GM12873 (cell line): ENCODE results near the gene SLC38A3.

Experiments used
- CTCF ChIP-seq: IDR thresholded peaks from 2 replicates; pipeline ENCODE4 v1.5.1; 2012; ENCODE audit warnings: low read depth, mild to moderate bottlenecking, moderate library complexity, low read length, control low read depth; ENCODE audit not compliant: insufficient read depth; ENCODE audit errors: missing control alignments

SLC38A3 gene

DNA sequence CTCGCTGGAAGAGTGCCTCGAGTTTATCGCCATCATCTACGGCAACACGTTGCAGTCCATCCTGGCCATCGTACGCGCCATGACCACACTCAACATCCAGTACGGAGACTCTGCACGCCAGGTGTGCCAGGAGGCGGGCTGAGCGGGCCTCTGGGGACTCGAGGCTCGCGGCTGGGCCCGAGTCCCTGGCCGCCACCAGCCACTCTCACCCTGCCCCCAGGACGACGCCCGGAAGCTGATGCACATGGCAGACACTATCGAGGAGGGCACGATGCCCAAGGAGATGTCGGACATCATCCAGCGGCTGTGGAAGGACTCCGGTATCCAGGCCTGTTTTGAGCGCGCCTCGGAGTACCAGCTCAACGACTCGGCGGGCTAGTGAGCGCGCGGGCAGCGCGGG lies 11.8 kb upstream of the SLC38A3 start:
- TF ChIP-seq CTCF = no peak

GRCh38 chr3:50193746-50194127 lies 11.3 kb upstream of the SLC38A3 start:
- TF ChIP-seq CTCF = no peak

DNA sequence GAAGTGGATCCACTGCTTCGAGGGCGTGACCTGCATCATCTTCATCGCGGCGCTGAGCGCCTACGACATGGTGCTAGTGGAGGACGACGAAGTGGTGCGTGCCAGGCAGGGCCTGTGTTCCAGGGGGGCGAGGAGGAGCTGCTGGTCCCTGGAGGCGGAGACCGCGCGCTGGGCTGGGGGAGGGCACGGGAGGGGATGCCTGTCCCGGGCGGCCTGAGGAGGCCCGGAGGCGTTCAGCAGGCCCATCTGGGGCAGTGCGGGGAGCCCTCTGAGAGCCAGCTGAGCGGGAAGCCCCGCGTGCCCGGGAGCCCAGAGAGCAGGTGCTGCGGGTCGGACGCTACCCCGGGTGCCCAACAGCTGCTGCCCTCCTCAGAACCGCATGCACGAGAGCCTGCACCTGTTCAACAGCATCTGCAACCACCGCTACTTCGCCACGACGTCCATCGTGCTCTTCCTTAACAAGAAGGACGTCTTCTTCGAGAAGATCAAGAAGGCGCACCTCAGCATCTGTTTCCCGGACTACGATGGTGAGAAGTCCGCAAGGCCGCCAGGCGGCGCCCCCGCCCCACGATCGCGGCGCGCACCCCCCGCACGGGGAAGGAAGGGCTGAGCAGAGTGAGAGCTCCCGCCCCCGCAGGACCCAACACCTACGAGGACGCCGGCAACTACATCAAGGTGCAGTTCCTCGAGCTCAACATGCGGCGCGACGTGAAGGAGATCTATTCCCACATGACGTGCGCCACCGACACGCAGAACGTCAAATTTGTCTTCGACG lies 10.8 kb upstream of the SLC38A3 start:
- TF ChIP-seq CTCF = peak; percentile 90

DNA sequence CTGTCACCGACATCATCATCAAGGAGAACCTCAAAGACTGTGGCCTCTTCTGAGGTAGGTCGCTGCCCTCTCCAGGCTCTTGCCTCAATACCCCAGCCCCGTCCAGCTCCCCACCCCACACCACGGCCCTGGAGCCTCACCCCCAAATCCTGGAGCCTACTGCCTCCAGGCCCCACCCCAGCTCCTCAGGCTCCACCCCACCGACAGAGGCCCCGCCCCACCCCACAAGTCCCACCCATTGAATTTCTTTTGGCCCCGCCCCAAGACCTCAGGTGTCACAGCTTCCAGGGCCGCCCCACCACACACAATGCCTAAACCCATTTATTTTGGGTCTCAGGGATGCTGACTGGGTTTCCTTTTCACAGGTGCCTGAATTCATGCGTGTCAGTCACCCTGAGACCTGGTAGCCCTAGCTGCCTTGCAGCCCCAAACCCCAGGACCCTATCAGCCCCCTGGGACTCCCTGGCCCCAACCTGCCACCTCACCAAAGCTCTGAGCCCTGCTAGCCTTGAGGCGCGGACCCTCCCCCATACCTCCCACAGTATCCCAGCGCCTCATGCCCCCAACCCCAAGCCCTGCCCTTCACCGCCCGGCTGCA lies 10.1 kb upstream of the SLC38A3 start:
- TF ChIP-seq CTCF = no peak

DNA sequence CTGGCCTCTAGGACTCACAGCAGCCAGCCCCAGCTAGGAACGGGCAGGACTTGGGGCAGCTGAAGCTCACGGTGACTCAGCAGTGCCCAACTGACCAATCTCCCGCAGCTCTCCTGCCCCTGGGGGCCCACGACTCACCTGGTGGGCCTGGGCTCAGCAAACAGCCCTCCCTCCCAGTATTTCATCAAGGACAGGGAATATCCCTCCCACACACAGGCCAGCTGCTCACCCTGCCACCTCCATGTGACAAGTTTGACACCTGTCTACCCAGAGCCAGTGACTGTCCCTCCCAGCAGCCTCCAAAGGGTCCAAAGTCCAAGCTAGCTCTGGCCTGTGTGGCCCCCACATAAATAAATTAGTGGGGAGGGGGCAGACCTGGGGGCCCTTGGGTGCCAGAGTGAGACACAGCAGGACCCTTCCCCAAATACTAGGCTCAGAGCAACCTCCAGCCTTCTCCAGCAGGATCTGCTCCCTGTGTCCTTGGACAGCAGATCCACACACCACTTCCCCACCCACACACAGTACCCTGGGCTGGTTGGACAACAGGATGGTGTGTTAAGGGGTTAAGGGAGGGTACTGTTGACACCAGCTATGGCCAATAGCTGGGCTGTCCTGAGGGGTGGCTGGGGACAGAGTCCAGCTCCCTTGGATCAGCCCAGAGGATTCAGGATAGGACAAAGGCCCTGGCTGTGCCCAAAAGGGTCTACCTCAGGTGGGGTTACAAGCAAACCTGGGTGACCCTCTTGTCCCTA lies 9.4 kb upstream of the SLC38A3 start:
- TF ChIP-seq CTCF = no peak

GRCh38 chr3:50196253-50196801 lies 8.7 kb upstream of the SLC38A3 start:
- TF ChIP-seq CTCF = no peak
